Measurements from ENCODE around the gene AGBL1.

AGBL1 gene

DNA sequence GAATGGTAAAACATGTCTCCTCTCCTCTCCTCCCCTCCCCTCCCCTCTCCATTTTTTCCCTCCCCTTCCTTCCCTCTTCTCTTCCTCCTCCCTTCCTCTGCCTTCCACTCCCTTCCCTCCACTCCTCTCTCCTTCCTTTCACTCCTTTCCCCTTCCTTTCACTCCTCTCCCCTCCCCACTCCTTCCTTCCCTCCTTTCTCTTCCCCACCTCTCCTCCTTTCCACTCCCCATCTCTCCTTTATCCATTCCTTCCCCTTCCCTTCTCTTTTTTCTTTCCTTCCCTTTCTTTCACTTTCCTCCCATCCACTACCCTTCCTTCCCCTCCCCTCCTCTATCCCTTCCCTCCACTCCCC lies 621.9 kb downstream of the AGBL1 start:
- no peaks in the 10 kb centered on the region for H3K27me3 ChIP-seq (ENCODE audit: control insufficient read depth in 1 of 2, insufficient read depth in 1 of 2, low read length in 2 of 2)
- no peak overlapping the region for H2AK5ac ChIP-seq (ENCODE audit: low read length, severe bottlenecking)
- H2AFZ ChIP-seq (ENCODE audit: low read depth, low read length) = no peak overlapping the region
- no peaks in the 10 kb centered on the region for H3K36me3 ChIP-seq (ENCODE audit: control insufficient read depth in 1 of 2, insufficient read depth in 2 of 2, low read depth in 1 of 2, low read length in 2 of 2)
- H3K4me3 ChIP-seq (ENCODE audit: insufficient read depth in 1 of 2, low read depth in 1 of 2, low read length in 2 of 2) = no peak overlapping the region
- no peak overlapping the region for H3K4me2 ChIP-seq (ENCODE audit: low read length, poor library complexity, severe bottlenecking)
- no peak overlapping the region for H3K4ac ChIP-seq (ENCODE audit: low read depth in 1 of 2, low read length in 2 of 2)
- no peak overlapping the region for H3K23ac ChIP-seq (ENCODE audit: low read length in 2 of 2)
- no peak overlapping the region for H4K91ac ChIP-seq (ENCODE audit: low read length)
- no peak overlapping the region for H3K18ac ChIP-seq (ENCODE audit: low read depth in 1 of 2, low read length in 2 of 2)
- H4K8ac ChIP-seq (ENCODE audit: low read length) = no peak overlapping the region
- H2BK12ac ChIP-seq (ENCODE audit: low read length in 2 of 2) = no peak overlapping the region
- no peak overlapping the region for H2BK15ac ChIP-seq (ENCODE audit: low read depth, poor library complexity, severe bottlenecking)
- no peak overlapping the region for H2BK120ac ChIP-seq (ENCODE audit: low read depth, low read length)
- no peak overlapping the region for H3K14ac ChIP-seq (ENCODE audit: low read length in 2 of 2)
- H3K27ac ChIP-seq (ENCODE audit: low read length, poor library complexity, severe bottlenecking) = no peak overlapping the region
- no peaks in the 10 kb centered on the region for H3K4me1 ChIP-seq (ENCODE audit: control insufficient read depth, insufficient read depth, low read depth, low read length)
- H3K9ac ChIP-seq (ENCODE audit: low read length) = no peak overlapping the region
- H3K9me3 ChIP-seq (ENCODE audit: control insufficient read depth, low read length) = no peaks in the 10 kb centered on the region
- no peak overlapping the region for H2BK5ac ChIP-seq (ENCODE audit: low read depth, low read length, poor library complexity, severe bottlenecking)
- no peaks in the 10 kb centered on the region for H3K79me1 ChIP-seq (replicated peaks; ENCODE audit: low read length, poor library complexity, severe bottlenecking)
- no peak for DNase-seq

DNA sequence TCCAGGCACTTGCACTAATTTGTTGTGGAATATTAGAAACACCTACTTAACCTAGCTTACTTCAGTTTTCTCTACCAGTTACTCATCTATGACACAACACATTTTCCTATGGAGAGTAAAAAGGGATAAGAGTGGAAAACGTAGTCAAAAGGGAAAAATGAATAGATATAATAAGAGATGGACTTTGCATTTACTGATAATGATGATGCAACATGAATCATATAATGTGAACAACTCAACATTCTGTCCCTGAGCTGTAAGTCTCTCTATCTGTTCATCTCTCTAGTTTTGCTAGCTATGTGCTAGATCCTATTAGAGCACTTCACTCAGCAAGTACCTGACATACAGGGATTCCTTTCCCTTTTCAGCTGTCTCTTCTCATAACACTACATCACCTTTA lies 627.1 kb downstream of the AGBL1 start:
- H4K8ac ChIP-seq (ENCODE audit: low read length) = no peak overlapping the region
- H3K9ac ChIP-seq (ENCODE audit: low read length) = no peak overlapping the region
- no peak overlapping the region for H4K91ac ChIP-seq (ENCODE audit: low read length)
- no peak overlapping the region for H2BK15ac ChIP-seq (ENCODE audit: low read depth, poor library complexity, severe bottlenecking)
- H2BK12ac ChIP-seq (ENCODE audit: low read length in 2 of 2) = no peak overlapping the region
- no peak overlapping the region for H2BK5ac ChIP-seq (ENCODE audit: low read depth, low read length, poor library complexity, severe bottlenecking)
- H3K4me3 ChIP-seq (ENCODE audit: insufficient read depth in 1 of 2, low read depth in 1 of 2, low read length in 2 of 2) = no peak overlapping the region
- no peak overlapping the region for H3K18ac ChIP-seq (ENCODE audit: low read depth in 1 of 2, low read length in 2 of 2)
- H2BK120ac ChIP-seq (ENCODE audit: low read depth, low read length) = no peak overlapping the region
- DNase-seq = no peak
- no peaks in the 10 kb centered on the region for H3K27me3 ChIP-seq (ENCODE audit: control insufficient read depth in 1 of 2, insufficient read depth in 1 of 2, low read length in 2 of 2)
- H3K9me3 ChIP-seq (ENCODE audit: control insufficient read depth, low read length) = no peaks in the 10 kb centered on the region
- no peak overlapping the region for H3K4ac ChIP-seq (ENCODE audit: low read depth in 1 of 2, low read length in 2 of 2)
- H3K23ac ChIP-seq (ENCODE audit: low read length in 2 of 2) = no peak overlapping the region
- no peaks in the 10 kb centered on the region for H3K79me1 ChIP-seq (replicated peaks; ENCODE audit: low read length, poor library complexity, severe bottlenecking)
- no peak overlapping the region for H3K14ac ChIP-seq (ENCODE audit: low read length in 2 of 2)
- H3K4me2 ChIP-seq (ENCODE audit: low read length, poor library complexity, severe bottlenecking) = no peak overlapping the region
- no peaks in the 10 kb centered on the region for H3K36me3 ChIP-seq (ENCODE audit: control insufficient read depth in 1 of 2, insufficient read depth in 2 of 2, low read depth in 1 of 2, low read length in 2 of 2)
- no peak overlapping the region for H2AK5ac ChIP-seq (ENCODE audit: low read length, severe bottlenecking)
- no peaks in the 10 kb centered on the region for H3K4me1 ChIP-seq (ENCODE audit: control insufficient read depth, insufficient read depth, low read depth, low read length)
- no peak overlapping the region for H3K27ac ChIP-seq (ENCODE audit: low read length, poor library complexity, severe bottlenecking)
- H2AFZ ChIP-seq (ENCODE audit: low read depth, low read length) = no peak overlapping the region
- WGBS = no CpG with 5 or more reads among the region's 1 CpG

DNA sequence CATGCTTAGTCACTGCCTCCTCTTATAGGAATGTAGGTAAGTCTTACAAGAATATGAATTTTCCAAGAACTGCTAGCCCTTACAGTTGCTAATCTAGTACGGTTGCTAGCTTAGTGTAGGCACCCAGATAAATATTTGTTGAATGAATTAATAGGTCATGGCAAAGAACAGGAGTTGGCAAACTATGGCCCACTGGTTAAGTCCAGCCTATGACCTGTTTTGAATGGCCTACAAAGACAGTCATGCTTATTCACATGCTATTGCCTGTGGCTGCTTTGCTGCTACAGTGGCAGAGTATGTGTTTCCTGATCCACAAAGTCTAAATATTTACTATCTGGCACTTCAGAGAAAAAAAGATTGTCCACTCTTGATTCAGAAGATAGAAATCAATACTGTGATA lies 631.8 kb downstream of the AGBL1 start:
- Histone ChIP-seq H3K36me3 (ENCODE audit: control insufficient read depth in 1 of 2, insufficient read depth in 2 of 2, low read depth in 1 of 2, low read length in 2 of 2) (no peaks in the 10 kb centered on the region), H3K79me1 (replicated peaks; ENCODE audit: low read length, poor library complexity, severe bottlenecking) (no peaks in the 10 kb centered on the region), H3K18ac (ENCODE audit: low read depth in 1 of 2, low read length in 2 of 2) (no peak overlapping the region), H3K9ac (ENCODE audit: low read length) (no peak overlapping the region), H2BK120ac (ENCODE audit: low read depth, low read length) (no peak overlapping the region), H4K8ac (ENCODE audit: low read length) (no peak overlapping the region), H3K27ac (ENCODE audit: low read length, poor library complexity, severe bottlenecking) (no peak overlapping the region), H2AK5ac (ENCODE audit: low read length, severe bottlenecking) (no peak overlapping the region), H3K23ac (ENCODE audit: low read length in 2 of 2) (no peak overlapping the region), H3K4me1 (ENCODE audit: control insufficient read depth, insufficient read depth, low read depth, low read length) (no peaks in the 10 kb centered on the region), H2BK12ac (ENCODE audit: low read length in 2 of 2) (no peak overlapping the region), H2BK5ac (ENCODE audit: low read depth, low read length, poor library complexity, severe bottlenecking) (no peak overlapping the region), H2BK15ac (ENCODE audit: low read depth, poor library complexity, severe bottlenecking) (no peak overlapping the region), H3K9me3 (ENCODE audit: control insufficient read depth, low read length) (no peaks in the 10 kb centered on the region), H4K91ac (ENCODE audit: low read length) (no peak overlapping the region), H3K4me3 (ENCODE audit: insufficient read depth in 1 of 2, low read depth in 1 of 2, low read length in 2 of 2) (no peak overlapping the region), H2AFZ (ENCODE audit: low read depth, low read length) (no peak overlapping the region), H3K14ac (ENCODE audit: low read length in 2 of 2) (no peak overlapping the region), H3K27me3 (ENCODE audit: control insufficient read depth in 1 of 2, insufficient read depth in 1 of 2, low read length in 2 of 2) (no peaks in the 10 kb centered on the region), H3K4ac (ENCODE audit: low read depth in 1 of 2, low read length in 2 of 2) (no peak overlapping the region), H3K4me2 (ENCODE audit: low read length, poor library complexity, severe bottlenecking) (no peak overlapping the region)
- 95% methylated on average over 1 of the region's 1 CpG for WGBS
- no peak for DNase-seq

DNA sequence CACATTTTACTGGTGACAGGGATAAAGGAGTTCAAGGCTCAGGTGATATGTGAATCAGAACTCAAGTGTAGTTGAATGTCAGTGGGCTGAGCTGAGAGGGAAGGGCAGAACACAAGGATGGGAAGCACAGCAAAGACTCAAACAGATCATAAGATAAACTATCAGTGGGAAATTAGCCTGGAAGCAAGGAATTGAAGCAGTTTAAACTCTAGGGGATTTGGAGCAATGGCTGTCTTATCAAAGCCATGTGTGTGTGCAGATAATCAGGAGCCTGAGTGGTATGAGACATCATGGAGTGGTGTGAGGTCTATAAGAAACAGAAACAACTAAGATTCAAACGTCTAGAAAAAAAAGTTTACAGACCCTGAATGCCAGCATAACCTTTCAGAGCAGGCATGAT lies 634.6 kb downstream of the AGBL1 start:
- Histone ChIP-seq H2BK5ac (ENCODE audit: low read depth, low read length, poor library complexity, severe bottlenecking) (no peak overlapping the region), H2AK5ac (ENCODE audit: low read length, severe bottlenecking) (no peak overlapping the region), H3K27me3 (ENCODE audit: control insufficient read depth in 1 of 2, insufficient read depth in 1 of 2, low read length in 2 of 2) (no peaks in the 10 kb centered on the region), H3K4me1 (ENCODE audit: control insufficient read depth, insufficient read depth, low read depth, low read length) (no peaks in the 10 kb centered on the region), H3K27ac (ENCODE audit: low read length, poor library complexity, severe bottlenecking) (no peak overlapping the region), H2BK15ac (ENCODE audit: low read depth, poor library complexity, severe bottlenecking) (no peak overlapping the region), H3K79me1 (replicated peaks; ENCODE audit: low read length, poor library complexity, severe bottlenecking) (no peaks in the 10 kb centered on the region), H4K8ac (ENCODE audit: low read length) (no peak overlapping the region), H3K23ac (ENCODE audit: low read length in 2 of 2) (no peak overlapping the region), H3K4me3 (ENCODE audit: insufficient read depth in 1 of 2, low read depth in 1 of 2, low read length in 2 of 2) (no peak overlapping the region), H3K4ac (ENCODE audit: low read depth in 1 of 2, low read length in 2 of 2) (no peak overlapping the region), H3K36me3 (ENCODE audit: control insufficient read depth in 1 of 2, insufficient read depth in 2 of 2, low read depth in 1 of 2, low read length in 2 of 2) (no peaks in the 10 kb centered on the region), H3K18ac (ENCODE audit: low read depth in 1 of 2, low read length in 2 of 2) (no peak overlapping the region), H3K4me2 (ENCODE audit: low read length, poor library complexity, severe bottlenecking) (no peak overlapping the region), H3K9me3 (ENCODE audit: control insufficient read depth, low read length) (no peaks in the 10 kb centered on the region), H2AFZ (ENCODE audit: low read depth, low read length) (no peak overlapping the region), H2BK120ac (ENCODE audit: low read depth, low read length) (no peak overlapping the region), H2BK12ac (ENCODE audit: low read length in 2 of 2) (no peak overlapping the region), H3K9ac (ENCODE audit: low read length) (no peak overlapping the region), H3K14ac (ENCODE audit: low read length in 2 of 2) (no peak overlapping the region), H4K91ac (ENCODE audit: low read length) (no peak overlapping the region)
- DNase-seq = no peak
- WGBS = 8% methylated on average over 1 of the region's 1 CpG

Data from mesenchymal stem cell (in vitro differentiated cells and primary cell).